ENCODE data around the gene FJX1.

FJX1 gene

GRCh38 chr11:35582033-35582432 is 36.2 kb upstream of the FJX1 start:
- no peak for DNase-seq (ENCODE audit: low spot score)
- Histone ChIP-seq H3K27ac (ENCODE audit: poor library complexity, severe bottlenecking) (no peak overlapping the region), H3K27me3 (ENCODE audit: insufficient read depth, poor library complexity, severe bottlenecking) (no peaks in the 10 kb centered on the region), H3K9me3 (ENCODE audit: severe bottlenecking) (no peaks in the 10 kb centered on the region), H3K4me3 (ENCODE audit: severe bottlenecking) (no peak overlapping the region), H3K4me1 (ENCODE audit: insufficient read depth, poor library complexity, severe bottlenecking) (peaks cover 33% of the 10 kb centered on the region), H3K36me3 (ENCODE audit: low read depth) (no peaks in the 10 kb centered on the region)
- no peak for ATAC-seq (ENCODE audit: low read depth)
- TF ChIP-seq CTCF (IDR thresholded peaks at IDR 0.05; ENCODE audit: poor library complexity, severe bottlenecking) = no peak

- Histone ChIP-seq H3K4me3 (ENCODE audit: severe bottlenecking) (no peak overlapping the region), H3K9me3 (ENCODE audit: severe bottlenecking) (no peaks in the 10 kb centered on the region), H3K36me3 (ENCODE audit: low read depth) (no peaks in the 10 kb centered on the region), H3K4me1 (ENCODE audit: insufficient read depth, poor library complexity, severe bottlenecking) (peaks cover 33% of the 10 kb centered on the region), H3K27ac (ENCODE audit: poor library complexity, severe bottlenecking) (peak overlapping the region; percentile 68), H3K27me3 (ENCODE audit: insufficient read depth, poor library complexity, severe bottlenecking) (no peaks in the 10 kb centered on the region)
- TF ChIP-seq CTCF (IDR thresholded peaks at IDR 0.05; ENCODE audit: poor library complexity, severe bottlenecking) = no peak
- no peak for ATAC-seq (ENCODE audit: low read depth)
- DNase-seq (ENCODE audit: low spot score) = no peak
Measured at GRCh38 chr11:35583126-35583525, 35.1 kb upstream of the FJX1 start.

GRCh38 chr11:35583843-35584242 is 34.4 kb upstream of the FJX1 start:
- Histone ChIP-seq H3K9me3 (ENCODE audit: severe bottlenecking) (no peaks in the 10 kb centered on the region), H3K4me1 (ENCODE audit: insufficient read depth, poor library complexity, severe bottlenecking) (peaks cover 33% of the 10 kb centered on the region), H3K27me3 (ENCODE audit: insufficient read depth, poor library complexity, severe bottlenecking) (no peaks in the 10 kb centered on the region), H3K4me3 (ENCODE audit: severe bottlenecking) (no peak overlapping the region), H3K36me3 (ENCODE audit: low read depth) (no peaks in the 10 kb centered on the region), H3K27ac (ENCODE audit: poor library complexity, severe bottlenecking) (peak overlapping the region; percentile 68)
- TF ChIP-seq CTCF (IDR thresholded peaks at IDR 0.05; ENCODE audit: poor library complexity, severe bottlenecking) = no peak
- DNase-seq (ENCODE audit: low spot score) (no peak), ATAC-seq (ENCODE audit: low read depth) (peak; percentile 56; the same call in 2 of the 3 replicates)

- ATAC-seq (ENCODE audit: low read depth) = peak; percentile 82
Measured at GRCh38 chr11:35584321-35584720, 33.9 kb upstream of the FJX1 start.

More at GRCh38 chr11:35584321-35584720, 33.9 kb upstream of the FJX1 start:
- H3K27me3 ChIP-seq (ENCODE audit: insufficient read depth, poor library complexity, severe bottlenecking) = no peaks in the 10 kb centered on the region
- H3K9me3 ChIP-seq (ENCODE audit: severe bottlenecking) = no peaks in the 10 kb centered on the region
- H3K4me3 ChIP-seq (ENCODE audit: severe bottlenecking) = no peak overlapping the region
- H3K4me1 ChIP-seq (ENCODE audit: insufficient read depth, poor library complexity, severe bottlenecking) = peaks cover 31% of the 10 kb centered on the region
- no peak for DNase-seq (ENCODE audit: low spot score)
- H3K27ac ChIP-seq (ENCODE audit: poor library complexity, severe bottlenecking) = peak overlapping the region; percentile 68
- no peak for TF ChIP-seq CTCF (IDR thresholded peaks at IDR 0.05; ENCODE audit: poor library complexity, severe bottlenecking)
- H3K36me3 ChIP-seq (ENCODE audit: low read depth) = no peaks in the 10 kb centered on the region

Measured in RWPE2 (cell line).